EL (cell line): Measurements from ENCODE around the gene MACROD2.

Experiments used
- DNase-seq: peaks from one replicate; pipeline ENCODE4 v3.0.0-alpha.2; 2016

The MACROD2 gene

GRCh38 chr20:15031546-15032351 is 1036.4 kb downstream of the MACROD2 start:
- DNase-seq = no peak

GRCh38 chr20:15032352-15032622 is 1037.0 kb downstream of the MACROD2 start:
- DNase-seq = no peak

- DNase-seq = no peak
Measured at GRCh38 chr20:15033269-15033668, 1038.0 kb downstream of the MACROD2 start.

GRCh38 chr20:15033891-15034290 is 1038.6 kb downstream of the MACROD2 start:
- DNase-seq = no peak

- no peak for DNase-seq
Measured at GRCh38 chr20:15036948-15037347, 1041.6 kb downstream of the MACROD2 start.

GRCh38 chr20:15039088-15039752 is 1043.9 kb downstream of the MACROD2 start:
- no peak for DNase-seq

- DNase-seq = no peak
Measured at GRCh38 chr20:15042723-15043122, 1047.4 kb downstream of the MACROD2 start.

GRCh38 chr20:15045246-15045645 is 1049.9 kb downstream of the MACROD2 start:
- no peak for DNase-seq

- DNase-seq = no peak
Measured at GRCh38 chr20:15047042-15047441, 1051.7 kb downstream of the MACROD2 start.

GRCh38 chr20:15047601-15048000 is 1052.3 kb downstream of the MACROD2 start:
- no peak for DNase-seq

- DNase-seq = no peak
Measured at GRCh38 chr20:15056246-15056645, 1060.9 kb downstream of the MACROD2 start.

- no peak for DNase-seq
Measured at GRCh38 chr20:15058841-15059240, 1063.5 kb downstream of the MACROD2 start.

- no peak for DNase-seq
Measured at GRCh38 chr20:15059438-15059837, 1064.1 kb downstream of the MACROD2 start.

- no peak for DNase-seq
Measured at GRCh38 chr20:15060265-15061060, 1065.1 kb downstream of the MACROD2 start.

GRCh38 chr20:15061061-15061430 is 1065.7 kb downstream of the MACROD2 start:
- DNase-seq = no peak

GRCh38 chr20:15061955-15062354 is 1066.6 kb downstream of the MACROD2 start:
- DNase-seq = no peak

- DNase-seq = no peak
Measured at GRCh38 chr20:15063081-15063480, 1067.8 kb downstream of the MACROD2 start.

GRCh38 chr20:15064741-15065140 is 1069.4 kb downstream of the MACROD2 start:
- no peak for DNase-seq

GRCh38 chr20:15065794-15066193 is 1070.5 kb downstream of the MACROD2 start:
- no peak for DNase-seq

- no peak for DNase-seq
Measured at GRCh38 chr20:15068486-15068885, 1073.2 kb downstream of the MACROD2 start.

- no peak for DNase-seq
Measured at GRCh38 chr20:15069355-15069754, 1074.0 kb downstream of the MACROD2 start.

GRCh38 chr20:15071085-15071808 is 1075.9 kb downstream of the MACROD2 start:
- no peak for DNase-seq

GRCh38 chr20:15072316-15072715 is 1077.0 kb downstream of the MACROD2 start:
- no peak for DNase-seq
